ENCODE measurements around the gene MUC5AC.

- TF ChIP-seq BHLHE40 (IDR thresholded peaks at IDR 0.05; ENCODE audit: borderline replicate concordance) (no peak), CTBP1 (IDR thresholded peaks at IDR 0.05; ENCODE audit: borderline replicate concordance) (no peak), HDGF (IDR thresholded peaks at IDR 0.05; ENCODE audit: borderline replicate concordance) (no peak), SUZ12 (IDR thresholded peaks at IDR 0.05) (no peak), FOXA1 (IDR thresholded peaks at IDR 0.05) (no peak)
Measured at GRCh38 chr11:1231396-1232020, 73.8 kb downstream of the MUC5AC start.

Data from HEK293T (cell line).